GM23338 (cell line): Measurements from ENCODE around the gene LIFR. TPM values are rescaled to one million over a fixed set of nuclear protein-coding genes. Genes with fewer than 3 reads are reported as not detected.

Experiments
- ATAC-seq: fragments of 200-7000 bp; cut with Tn5 transposase; 3 replicates; pipeline ENCODE4 v1.9.1; 2020
- DNase-seq: peaks from one replicate; pipeline ENCODE4 v3.0.0-alpha.2; 2015; ENCODE audit warnings: low spot score
- H2AFZ ChIP-seq: fragments of 200-600 bp; sonication (generic); 2 replicates; pipeline ENCODE4 v1.8.0; 2016; ENCODE audit warnings: antibody characterized with exemption, mild to moderate bottlenecking, moderate library complexity
- H3F3A ChIP-seq: fragments of 200-600 bp; sonication (generic); replicated peaks from 2 replicates; pipeline ENCODE4 v1.8.0; 2017; ENCODE audit warnings: antibody characterized with exemption, mixed run types, low read depth
- H3K27ac ChIP-seq: fragments of 200-600 bp; sonication (generic); 2 replicates; pipeline ENCODE4 v1.6.1; 2016; ENCODE audit warnings: low read depth
- H3K27me3 ChIP-seq: fragments of 200-600 bp; sonication (generic); 2 replicates; pipeline ENCODE4 v1.8.0; 2016; ENCODE audit warnings: mild to moderate bottlenecking, mixed run types, moderate library complexity; ENCODE audit not compliant: insufficient read depth
- H3K36me3 ChIP-seq: fragments of 200-600 bp; sonication (generic); 2 replicates; pipeline ENCODE4 v1.8.0; 2016; ENCODE audit warnings: mild to moderate bottlenecking; ENCODE audit not compliant: insufficient read depth
- H3K4me1 ChIP-seq: fragments of 200-600 bp; sonication (generic); 2 replicates; pipeline ENCODE4 v1.8.0; 2016; ENCODE audit warnings: mild to moderate bottlenecking, moderate library complexity; ENCODE audit not compliant: insufficient read depth
- H3K4me2 ChIP-seq: fragments of 200-600 bp; sonication (generic); 2 replicates; pipeline ENCODE4 v1.7.1; 2017; ENCODE audit warnings: mixed run types
- H3K4me3 ChIP-seq: fragments of 200-600 bp; sonication (generic); 2 replicates; pipeline ENCODE4 v1.6.1; 2016; ENCODE audit warnings: mixed run types
- H3K79me2 ChIP-seq: fragments of 200-600 bp; sonication (generic); replicated peaks from 2 replicates; pipeline ENCODE4 v1.8.0; 2017; ENCODE audit warnings: mild to moderate bottlenecking; ENCODE audit not compliant: insufficient read depth
- H3K9me2 ChIP-seq: fragments of 200-600 bp; sonication (generic); 2 replicates; pipeline ENCODE4 v1.8.0; 2017; ENCODE audit not compliant: insufficient read depth
- H4K20me1 ChIP-seq: fragments of 200-600 bp; sonication (generic); replicated peaks from 2 replicates; pipeline ENCODE4 v1.8.0; 2017; ENCODE audit warnings: mild to moderate bottlenecking; ENCODE audit not compliant: insufficient read depth
- H3K27ac Mint-ChIP-seq: 2 replicates; pipeline ENCODE4 v1.8.0; 2020; ENCODE audit warnings: inconsistent platforms, mild to moderate bottlenecking, moderate library complexity, mixed read lengths
- H3K27me3 Mint-ChIP-seq: 3 replicates; pipeline ENCODE4 v1.8.0; 2022; ENCODE audit warnings: low read depth, mild to moderate bottlenecking, moderate library complexity, mixed read lengths, inconsistent platforms; ENCODE audit not compliant: insufficient read depth, poor library complexity
- H3K36me3 Mint-ChIP-seq: 3 replicates; pipeline ENCODE4 v1.8.0; 2021; ENCODE audit warnings: low read depth, mild to moderate bottlenecking, inconsistent platforms, moderate library complexity, mixed read lengths
- H3K4me1 Mint-ChIP-seq: 3 replicates; pipeline ENCODE4 v1.8.0; 2020; ENCODE audit warnings: mild to moderate bottlenecking, inconsistent platforms, mixed read lengths
- H3K4me3 Mint-ChIP-seq: 3 replicates; pipeline ENCODE4 v1.8.0; 2021; ENCODE audit warnings: moderate library complexity, mild to moderate bottlenecking, inconsistent platforms, mixed read lengths
- H3K9me3 Mint-ChIP-seq: 3 replicates; pipeline ENCODE4 v1.8.0; 2020; ENCODE audit warnings: moderate library complexity, mild to moderate bottlenecking, inconsistent platforms, mixed read lengths
- CREB1 ChIP-seq: fragments of 250-450 bp; sonication (Bioruptor Pico); IDR thresholded peaks from 2 replicates; pipeline ENCODE4 v1.5.0; 2020; ENCODE audit warnings: low read depth, mild to moderate bottlenecking, moderate library complexity
- ETS1 ChIP-seq: IDR thresholded peaks from 2 replicates; pipeline ENCODE4 v1.6.1; 2016; ENCODE audit warnings: antibody characterized with exemption
- JUNB ChIP-seq: IDR thresholded peaks from one replicate; pipeline ENCODE4 v1.6.1; 2016; ENCODE audit warnings: antibody characterized with exemption; ENCODE audit not compliant: unreplicated experiment
- NANOG ChIP-seq: IDR thresholded peaks from 2 replicates; pipeline ENCODE4 v1.6.1; 2016; ENCODE audit warnings: antibody characterized with exemption, borderline replicate concordance
- POLR2AphosphoS5 ChIP-seq: IDR thresholded peaks from 2 replicates; pipeline ENCODE4 v1.6.1; 2016; ENCODE audit warnings: antibody characterized with exemption, low read depth
- STAT1 ChIP-seq: IDR thresholded peaks from one replicate; pipeline ENCODE4 v1.6.1; 2016; ENCODE audit warnings: antibody characterized with exemption; ENCODE audit not compliant: unreplicated experiment
- ZNF331 ChIP-seq: fragments of 250-450 bp; sonication (Bioruptor Pico); IDR thresholded peaks from 2 replicates; pipeline ENCODE4 v1.5.0; 2020; ENCODE audit warnings: low read depth, mild to moderate bottlenecking, moderate library complexity
- ZNF462 ChIP-seq: fragments of 250-450 bp; sonication (Bioruptor Pico); IDR thresholded peaks from 2 replicates; pipeline ENCODE4 v1.5.0; 2020; ENCODE audit warnings: mild to moderate bottlenecking, moderate library complexity
- polyA plus RNA-seq: library from polyadenylated mRNA; unstranded; fragments of >200 nt; fragmentation: Nextera tagmentation; extraction: Ambion mirVana; gene quantifications from 2 replicates; pipeline ENCODE4 v1.2.1, GENCODE V29; 2016
- total RNA-seq: library from RNA; depleted of rRNA; stranded (reverse); fragments of >200 nt; shearing (Covaris generic); gene quantifications from 2 replicates; pipeline ENCODE4 v1.2.3, GENCODE V29; 2014
- TF ChIP-seq, protein P1 (sequence below): IDR thresholded peaks from one replicate; pipeline ENCODE4 v1.6.1; 2018; ENCODE audit warnings: antibody characterized with exemption; ENCODE audit not compliant: unreplicated experiment

LIFR gene
- total and polyA plus RNA-seq, 2 experiments from 2014 or later, result 11.0 to 25.2 TPM

- Histone ChIP-seq H3K79me2 (peaks cover 99% of the 10 kb centered on the region), H2AFZ (no peak overlapping the region), H3K36me3 (no peaks in the 10 kb centered on the region), H3K9me2 (no peaks in the 10 kb centered on the region), H3K4me2 (no peak overlapping the region), H4K20me1 (peaks cover 3% of the 10 kb centered on the region), H3K27me3 (no peaks in the 10 kb centered on the region), H3K27ac (no peak overlapping the region), H3K4me3 (no peak overlapping the region), H3F3A (no peaks in the 10 kb centered on the region), H3K4me1 (peaks cover 13% of the 10 kb centered on the region; the same call in 1 of the 2 replicates)
- H3K9me3 Mint-ChIP-seq, result no peaks in the 10 kb centered on the region
- H3K27ac Mint-ChIP-seq, result no peak overlapping the region
- H3K27me3 Mint-ChIP-seq, result peaks cover 1% of the 10 kb centered on the region
- TF ChIP-seq JUNB, result no peak
- no peak for TF ChIP-seq ZNF462 (CRISPR knock-in tag)
- TF ChIP-seq NANOG, result no peak
- TF ChIP-seq, protein P1, sequence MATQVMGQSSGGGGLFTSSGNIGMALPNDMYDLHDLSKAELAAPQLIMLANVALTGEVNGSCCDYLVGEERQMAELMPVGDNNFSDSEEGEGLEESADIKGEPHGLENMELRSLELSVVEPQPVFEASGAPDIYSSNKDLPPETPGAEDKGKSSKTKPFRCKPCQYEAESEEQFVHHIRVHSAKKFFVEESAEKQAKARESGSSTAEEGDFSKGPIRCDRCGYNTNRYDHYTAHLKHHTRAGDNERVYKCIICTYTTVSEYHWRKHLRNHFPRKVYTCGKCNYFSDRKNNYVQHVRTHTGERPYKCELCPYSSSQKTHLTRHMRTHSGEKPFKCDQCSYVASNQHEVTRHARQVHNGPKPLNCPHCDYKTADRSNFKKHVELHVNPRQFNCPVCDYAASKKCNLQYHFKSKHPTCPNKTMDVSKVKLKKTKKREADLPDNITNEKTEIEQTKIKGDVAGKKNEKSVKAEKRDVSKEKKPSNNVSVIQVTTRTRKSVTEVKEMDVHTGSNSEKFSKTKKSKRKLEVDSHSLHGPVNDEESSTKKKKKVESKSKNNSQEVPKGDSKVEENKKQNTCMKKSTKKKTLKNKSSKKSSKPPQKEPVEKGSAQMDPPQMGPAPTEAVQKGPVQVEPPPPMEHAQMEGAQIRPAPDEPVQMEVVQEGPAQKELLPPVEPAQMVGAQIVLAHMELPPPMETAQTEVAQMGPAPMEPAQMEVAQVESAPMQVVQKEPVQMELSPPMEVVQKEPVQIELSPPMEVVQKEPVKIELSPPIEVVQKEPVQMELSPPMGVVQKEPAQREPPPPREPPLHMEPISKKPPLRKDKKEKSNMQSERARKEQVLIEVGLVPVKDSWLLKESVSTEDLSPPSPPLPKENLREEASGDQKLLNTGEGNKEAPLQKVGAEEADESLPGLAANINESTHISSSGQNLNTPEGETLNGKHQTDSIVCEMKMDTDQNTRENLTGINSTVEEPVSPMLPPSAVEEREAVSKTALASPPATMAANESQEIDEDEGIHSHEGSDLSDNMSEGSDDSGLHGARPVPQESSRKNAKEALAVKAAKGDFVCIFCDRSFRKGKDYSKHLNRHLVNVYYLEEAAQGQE, result no peak
- no peak for TF ChIP-seq CREB1 (CRISPR knock-in tag)
- TF ChIP-seq ETS1, result no peak
- no peak for TF ChIP-seq ZNF331 (CRISPR knock-in tag)
- no peak for TF ChIP-seq POLR2AphosphoS5
- no peak for TF ChIP-seq STAT1
- peaks cover 28% of the 10 kb centered on the region for H3K4me1 Mint-ChIP-seq
- no peak for DNase-seq
- ATAC-seq, result no peak
- H3K4me3 Mint-ChIP-seq, result no peak overlapping the region
- no peaks in the 10 kb centered on the region for H3K36me3 Mint-ChIP-seq
Observed at GRCh38 chr5:38540314-38540713, 16.1 kb downstream of the LIFR start.
